Panc1 (cell line): ENCODE results near the gene SLC11A1. TPM values are rescaled to one million over a fixed set of nuclear protein-coding genes. Genes with fewer than 3 reads are reported as not detected.

Experiments
- ATAC-seq: fragments of 200-7000 bp; cut with Tn5 transposase; 2 replicates; pipeline ENCODE4 v1.9.1; 2020; ENCODE audit warnings: mild to moderate bottlenecking, moderate library complexity
- BruUV-seq: library from RNA; stranded (reverse); fragments of 400-500 nt; replicated peaks from 2 replicates; lab custom pipeline; 2021; lab: Mats Ljungman, UMichigan
- CTCF ChIA-PET: fragments of 300-600 bp; sonication (Branson Sonifier 250); formaldehyde crosslinking; loops from one replicate; lab custom pipeline; 2022; ENCODE audit warnings: antibody characterized with exemption; lab: Charles Lee
- POLR2A ChIA-PET: fragments of 300-600 bp; sonication (Branson Sonifier 250); formaldehyde crosslinking; loops from one replicate; lab custom pipeline; 2022; ENCODE audit warnings: antibody characterized with exemption; lab: Charles Lee
- DNase-seq: peaks from one replicate; pipeline ENCODE4 v3.0.0-alpha.2; 2010; ENCODE audit warnings: low read depth, low spot score
- H3K27ac ChIP-seq: 2 replicates; pipeline ENCODE4 v1.5.1; 2011; ENCODE audit warnings: mild to moderate bottlenecking, low read length, inconsistent platforms
- H3K27me3 ChIP-seq: fragments of 200-500 bp; sonication (Bioruptor generic); 2 replicates; pipeline ENCODE4 v1.6.0; 2014; ENCODE audit warnings: low read length, inconsistent platforms; ENCODE audit not compliant: control insufficient read depth, insufficient read depth
- H3K36me3 ChIP-seq: fragments of 200-500 bp; sonication (Bioruptor generic); 2 replicates; pipeline ENCODE4 v1.5.1; 2014; ENCODE audit warnings: inconsistent platforms, mild to moderate bottlenecking, low read length, moderate library complexity; ENCODE audit not compliant: control insufficient read depth, insufficient read depth
- H3K4me1 ChIP-seq: 2 replicates; pipeline ENCODE4 v1.5.1; 2011; ENCODE audit warnings: inconsistent platforms, mild to moderate bottlenecking, low read length, moderate library complexity; ENCODE audit not compliant: control insufficient read depth, insufficient read depth
- H3K4me3 ChIP-seq, 2 experiments: 2 replicates each; pipeline ENCODE4 v1.5.1; 2011 to 2012; ENCODE audit warnings: low read depth in 2 of 2, low read length in 2 of 2, mild to moderate bottlenecking in 2 of 2, inconsistent platforms in 1 of 2, moderate library complexity in 1 of 2
- H3K9me3 ChIP-seq: fragments of 200-500 bp; sonication (Bioruptor generic); 2 replicates; pipeline ENCODE4 v1.5.1; 2014; ENCODE audit warnings: low read depth, mild to moderate bottlenecking, inconsistent platforms, low read length, moderate library complexity; ENCODE audit not compliant: control insufficient read depth, insufficient read depth
- CTCF ChIP-seq: fragments of 450-650 bp; IDR thresholded peaks from 2 replicates; pipeline ENCODE4 v1.5.1; 2017; ENCODE audit warnings: mild to moderate bottlenecking
- POLR2AphosphoS5 ChIP-seq: IDR thresholded peaks from 2 replicates; pipeline ENCODE4 v1.6.1; 2012; ENCODE audit warnings: mild to moderate bottlenecking, low read depth, low read length, moderate library complexity
- REST ChIP-seq, 2 experiments: IDR thresholded peaks; 2 replicates each; pipeline ENCODE4 v1.6.1; 2011 to 2012; ENCODE audit warnings: low read depth in 2 of 2, control low read depth in 1 of 2, low read length in 1 of 2, mild to moderate bottlenecking in 1 of 2, moderate library complexity in 1 of 2; ENCODE audit not compliant: insufficient read depth in 1 of 2
- SIN3A ChIP-seq: IDR thresholded peaks from 2 replicates; pipeline ENCODE4 v1.6.1; 2012; ENCODE audit warnings: low read depth, mild to moderate bottlenecking, low read length, moderate library complexity, borderline replicate concordance; ENCODE audit not compliant: insufficient read depth
- TCF7L2 ChIP-seq: IDR thresholded peaks from 2 replicates; pipeline ENCODE4 v1.6.1; 2011; ENCODE audit warnings: mild to moderate bottlenecking, low read depth, low read length, inconsistent platforms
- in situ Hi-C: cut with HindIII; loops from 2 replicates; pipeline ENCODE4 v1.10.0; 2016; ENCODE audit warnings: low sequenced_read_pairs, low pct_unique_long_range_greater_than_20kb
- intact Hi-C: fragments of 100-400 bp; cut with micrococcal nuclease; formaldehyde crosslinking; loops from one replicate; pipeline ENCODE4 v1.10.0; 2022; ENCODE audit not compliant: unreplicated experiment
- total RNA-seq: library from RNA; stranded (reverse); gene quantifications from one replicate; pipeline ENCODE4 v1.2.1, GENCODE V29; 2021; ENCODE audit not compliant: unreplicated experiment

SLC11A1 gene
- total RNA-seq, 1 experiment from 2014 or later: 0.31 TPM

GRCh38 chr2:218368621-218369153, 13.4 kb upstream of the SLC11A1 start:
- in situ Hi-C loops: no loop called here

GRCh38 chr2:218369330-218369729, 12.7 kb upstream of the SLC11A1 start:
- ChIA-PET CTCF (interaction anchor here (1.0 kb wide), 1 partner anchor 27 kb away, joined by 3 read pairs; no protein-coding TSS in a partner anchor), POLR2A (no interaction called here)
- Histone ChIP-seq H3K4me3 (no peak overlapping the region), H3K9me3 (no peaks in the 10 kb centered on the region), H3K27me3 (no peaks in the 10 kb centered on the region), H3K4me1 (peaks cover 3% of the 10 kb centered on the region; the same call in 1 of the 2 replicates), H3K36me3 (no peaks in the 10 kb centered on the region), H3K27ac (0 out of 2 replicates have a peak overlapping the region, but pooled peaks have one; percentile 4)
- no TSS peak for BruUV-seq
- DNase-seq: no peak
- no peak for ATAC-seq
- in situ Hi-C loops (no loop called here), intact Hi-C loops (no loop called here)
- no peak for TF ChIP-seq REST (IDR thresholded peaks at IDR 0.05; ENCODE audit: insufficient read depth in 1 of 2, low read depth in 2 of 2, low read length in 1 of 2)
- no peak for TF ChIP-seq POLR2AphosphoS5
- TF ChIP-seq CTCF: no peak
- no peak for TF ChIP-seq SIN3A
- TF ChIP-seq TCF7L2: no peak

More at GRCh38 chr2:218368621-218369153, 13.4 kb upstream of the SLC11A1 start:
- BruUV-seq: no TSS peak
- intact Hi-C loops: no loop called here
- H3K9me3 ChIP-seq: no peaks in the 10 kb centered on the region
- H3K4me1 ChIP-seq: peaks cover 3% of the 10 kb centered on the region; the same call in 1 of the 2 replicates
- 0 out of 2 replicates have a peak overlapping the region, but pooled peaks have one; percentile 4 for H3K27ac ChIP-seq
- no peaks in the 10 kb centered on the region for H3K36me3 ChIP-seq
- POLR2A ChIA-PET: no interaction called here
- no peaks in the 10 kb centered on the region for H3K27me3 ChIP-seq
- ATAC-seq (no peak), DNase-seq (no peak)
- CTCF ChIA-PET: interaction anchor here (1.0 kb wide), 1 partner anchor 28 kb away, joined by 3 read pairs; no protein-coding TSS in a partner anchor
- no peak for TF ChIP-seq CTCF
- TF ChIP-seq REST (IDR thresholded peaks at IDR 0.05; ENCODE audit: insufficient read depth in 1 of 2, low read depth in 2 of 2, low read length in 1 of 2): no peak
- TF ChIP-seq SIN3A: no peak
- TF ChIP-seq POLR2AphosphoS5: no peak
- TF ChIP-seq TCF7L2: no peak
- no peak overlapping the region for H3K4me3 ChIP-seq
